Caco-2 (cell line): ENCODE measurements around the gene ARMC2. TPM values are rescaled to one million over a fixed set of nuclear protein-coding genes. Genes with fewer than 3 reads are reported as not detected.

Experiments used
- BruUV-seq: library from RNA; stranded (reverse); fragments of 400-500 nt; replicated peaks from 2 replicates; lab custom pipeline; 2021; lab: Mats Ljungman, UMichigan
- CTCF ChIA-PET: fragments of 300-600 bp; sonication (Branson Sonifier 250); formaldehyde crosslinking; loops from one replicate; lab custom pipeline; 2022; ENCODE audit warnings: antibody characterized with exemption; lab: Charles Lee
- POLR2A ChIA-PET: fragments of 300-600 bp; sonication (Branson Sonifier 250); formaldehyde crosslinking; loops from one replicate; lab custom pipeline; 2022; ENCODE audit warnings: antibody characterized with exemption; lab: Charles Lee
- DNase-seq, 2 experiments: peaks; one replicate each; pipeline versions ENCODE4 v3.0.0 to v3.0.0-alpha.2; 2020 to 2022
- H3K27me3 ChIP-seq: replicated peaks from 2 replicates; pipeline ENCODE4 v1.6.0; 2011; ENCODE audit warnings: low read length; ENCODE audit not compliant: control insufficient read depth, insufficient read depth
- H3K36me3 ChIP-seq: 2 replicates; pipeline ENCODE4 v1.5.1; 2011; ENCODE audit warnings: low read length; ENCODE audit not compliant: control insufficient read depth, insufficient read depth
- H3K4me1 ChIP-seq: fragments of 250-450 bp; sonication (Bioruptor Pico); 2 replicates; pipeline ENCODE4 v1.5.1; 2020; ENCODE audit warnings: mild to moderate bottlenecking
- H3K4me3 ChIP-seq: 2 replicates; pipeline ENCODE4 v1.5.1; 2011; ENCODE audit warnings: low read depth, mild to moderate bottlenecking, control low read depth, low read length
- H3K9me3 ChIP-seq: fragments of 250-450 bp; sonication (Bioruptor Pico); 2 replicates; pipeline ENCODE4 v1.5.1; 2020; ENCODE audit warnings: mild to moderate bottlenecking, moderate library complexity
- H3K27ac Mint-ChIP-seq: one replicate; pipeline ENCODE4 v1.8.0; 2022; ENCODE audit warnings: mixed read lengths; ENCODE audit not compliant: unreplicated experiment
- H3K27me3 Mint-ChIP-seq: one replicate; pipeline ENCODE4 v1.8.0; 2022; ENCODE audit warnings: mixed read lengths; ENCODE audit not compliant: insufficient read depth, unreplicated experiment
- H3K36me3 Mint-ChIP-seq: one replicate; pipeline ENCODE4 v1.8.0; 2022; ENCODE audit warnings: mild to moderate bottlenecking, mixed read lengths; ENCODE audit not compliant: insufficient read depth, unreplicated experiment
- H3K4me1 Mint-ChIP-seq: one replicate; pipeline ENCODE4 v1.8.0; 2022; ENCODE audit warnings: low read depth, mixed read lengths; ENCODE audit not compliant: unreplicated experiment
- H3K4me3 Mint-ChIP-seq: one replicate; pipeline ENCODE4 v1.8.0; 2022; ENCODE audit warnings: mild to moderate bottlenecking, moderate library complexity, mixed read lengths; ENCODE audit not compliant: unreplicated experiment
- H3K9me3 Mint-ChIP-seq: one replicate; pipeline ENCODE4 v1.8.0; 2022; ENCODE audit warnings: mixed read lengths; ENCODE audit not compliant: unreplicated experiment
- CTCF ChIP-seq, 2 experiments: fragments of 200-600 bp in 1 of 2; IDR thresholded peaks; 1 replicate in 1 of 2; 2 replicates in 1 of 2; pipeline versions ENCODE4 v1.5.1 to v1.8.0; 2011 to 2022; ENCODE audit warnings: antibody characterized with exemption in 1 of 2, control low read depth in 1 of 2, inconsistent platforms in 1 of 2, low read depth in 1 of 2, low read length in 1 of 2, mild to moderate bottlenecking in 1 of 2, moderate library complexity in 1 of 2; ENCODE audit not compliant: insufficient read depth in 1 of 2, severe bottlenecking in 1 of 2, unreplicated experiment in 1 of 2
- intact Hi-C: fragments of 100-400 bp; cut with micrococcal nuclease; formaldehyde crosslinking; loops from one replicate; pipeline ENCODE4 v1.10.0; 2022; ENCODE audit not compliant: unreplicated experiment
- total RNA-seq: library from RNA; stranded (reverse); gene quantifications from 2 replicates; pipeline ENCODE4 v1.2.3, GENCODE V29; 2022

The ARMC2 gene
- total RNA-seq, 1 experiment from 2014 or later: 7.8 TPM

- Mint-ChIP-seq H3K27me3 (no peaks in the 10 kb centered on the region), H3K36me3 (peaks cover 7% of the 10 kb centered on the region), H3K27ac (peak overlapping the region; percentile 77), H3K4me1 (peaks cover 38% of the 10 kb centered on the region), H3K9me3 (no peaks in the 10 kb centered on the region), H3K4me3 (peak overlapping the region; percentile 62)
- CTCF ChIA-PET: interaction anchor here (1.0 kb wide), 1 partner anchor 10 kb away, joined by 4 read pairs; no protein-coding TSS in a partner anchor
- POLR2A ChIA-PET: no interaction called here
- no peak for TF ChIP-seq CTCF (IDR thresholded peaks at IDR 0.05; ENCODE audit: insufficient read depth in 1 of 2, low read depth in 1 of 2, low read length in 1 of 2, severe bottlenecking in 1 of 2, unreplicated experiment in 1 of 2)
- Histone ChIP-seq H3K27me3 (no peaks in the 10 kb centered on the region), H3K4me3 (no peak overlapping the region), H3K4me1 (peaks cover 40% of the 10 kb centered on the region), H3K9me3 (no peaks in the 10 kb centered on the region), H3K36me3 (no peaks in the 10 kb centered on the region; the same call in 1 of the 2 replicates)
- DNase-seq: peak; percentile 76 to 84
- intact Hi-C loops: loop anchor here (1.0 to 2.0 kb wide), 4 partner anchors 47 to 345 kb away; no protein-coding TSS in a partner anchor
- no TSS peak for BruUV-seq
These were observed 55.6 kb downstream of the ARMC2 start for GRCh38 chr6:108903796-108904195.

- Mint-ChIP-seq H3K27me3 (no peaks in the 10 kb centered on the region), H3K9me3 (no peaks in the 10 kb centered on the region), H3K4me1 (peaks cover 38% of the 10 kb centered on the region), H3K36me3 (peaks cover 7% of the 10 kb centered on the region), H3K27ac (peak overlapping the region; percentile 77), H3K4me3 (peak overlapping the region; percentile 62)
- DNase-seq: peak; percentile 52 to 63
- no TSS peak for BruUV-seq
- no peaks in the 10 kb centered on the region; the same call in 1 of the 2 replicates for H3K36me3 ChIP-seq
- peaks cover 40% of the 10 kb centered on the region for H3K4me1 ChIP-seq
- no peak overlapping the region for H3K4me3 ChIP-seq
- POLR2A ChIA-PET: no interaction called here
- intact Hi-C loops: loop anchor here (1.0 to 2.0 kb wide), 4 partner anchors 46 to 346 kb away; no protein-coding TSS in a partner anchor
- CTCF ChIA-PET: interaction anchor here (0.9 to 1.0 kb wide), 2 partner anchors 12 to 190 kb away, joined by 3 read pairs; partner anchors contain the start of gene CEP57L1
- no peaks in the 10 kb centered on the region for H3K9me3 ChIP-seq
- H3K27me3 ChIP-seq: no peaks in the 10 kb centered on the region
- no peak for TF ChIP-seq CTCF (IDR thresholded peaks at IDR 0.05; ENCODE audit: insufficient read depth in 1 of 2, low read depth in 1 of 2, low read length in 1 of 2, severe bottlenecking in 1 of 2, unreplicated experiment in 1 of 2)
These were observed 56.5 kb downstream of the ARMC2 start for GRCh38 chr6:108904741-108905140.

GRCh38 chr6:108914235-108915022 lies 66.2 kb downstream of the ARMC2 start:
- no peaks in the 10 kb centered on the region for H3K36me3 ChIP-seq
- Mint-ChIP-seq H3K4me1 (peaks cover 7% of the 10 kb centered on the region), H3K27me3 (no peaks in the 10 kb centered on the region), H3K4me3 (no peak overlapping the region), H3K9me3 (no peaks in the 10 kb centered on the region), H3K27ac (no peak overlapping the region), H3K36me3 (no peaks in the 10 kb centered on the region)
- DNase-seq: peak in 1 of 2 experiments; percentile 68
- CTCF ChIA-PET: interaction anchor here (1.2 kb wide), 1 partner anchor 157 kb away, joined by 3 read pairs; no protein-coding TSS in a partner anchor
- intact Hi-C loops: no loop called here
- TF ChIP-seq CTCF (IDR thresholded peaks at IDR 0.05; ENCODE audit: insufficient read depth in 1 of 2, low read depth in 1 of 2, low read length in 1 of 2, severe bottlenecking in 1 of 2, unreplicated experiment in 1 of 2): peak; percentile 54 to 68
- no TSS peak for BruUV-seq
- POLR2A ChIA-PET: no interaction called here
- H3K9me3 ChIP-seq: no peaks in the 10 kb centered on the region
- no peaks in the 10 kb centered on the region for H3K27me3 ChIP-seq
- H3K4me1 ChIP-seq: no peaks in the 10 kb centered on the region
- no peak overlapping the region for H3K4me3 ChIP-seq
